ENCODE results near the gene HACD4. TPM values are rescaled to one million over a fixed set of nuclear protein-coding genes. Genes with fewer than 3 reads are reported as not detected.

HACD4 gene
- total RNA-seq, 1 experiment from 2014 or later = 4.5 TPM

GRCh38 chr9:20988061-20988460 lies 43.4 kb downstream of the HACD4 start:
- Histone ChIP-seq H3K27me3 (ENCODE audit: insufficient read depth, low read depth) (no peaks in the 10 kb centered on the region), H4K20me1 (ENCODE audit: insufficient read depth) (no peaks in the 10 kb centered on the region), H3K36me3 (ENCODE audit: low read depth) (no peaks in the 10 kb centered on the region), H3K79me2 (ENCODE audit: low read depth) (no peaks in the 10 kb centered on the region), H3K27ac (no peak overlapping the region), H3K4me1 (replicated peaks; ENCODE audit: insufficient read depth) (no peaks in the 10 kb centered on the region), H3F3A (ENCODE audit: insufficient read depth, low read depth) (no peaks in the 10 kb centered on the region), H3K4me2 (no peak overlapping the region), H3K9me3 (ENCODE audit: insufficient read depth, low read depth) (no peaks in the 10 kb centered on the region), H3K4me3 (no peak overlapping the region), H2AFZ (no peak overlapping the region), H3K9me2 (ENCODE audit: insufficient read depth) (no peaks in the 10 kb centered on the region)
- no peak for DNase-seq
- CTCF ChIA-PET = no interaction called here
- intact Hi-C loops (cut with micrococcal nuclease; ENCODE audit: unreplicated experiment) = no loop called here
- POLR2A ChIA-PET (ENCODE audit: unreplicated experiment) = no interaction called here
- BruUV-seq (replicated peaks) = no TSS peak
- TF ChIP-seq, protein P1, sequence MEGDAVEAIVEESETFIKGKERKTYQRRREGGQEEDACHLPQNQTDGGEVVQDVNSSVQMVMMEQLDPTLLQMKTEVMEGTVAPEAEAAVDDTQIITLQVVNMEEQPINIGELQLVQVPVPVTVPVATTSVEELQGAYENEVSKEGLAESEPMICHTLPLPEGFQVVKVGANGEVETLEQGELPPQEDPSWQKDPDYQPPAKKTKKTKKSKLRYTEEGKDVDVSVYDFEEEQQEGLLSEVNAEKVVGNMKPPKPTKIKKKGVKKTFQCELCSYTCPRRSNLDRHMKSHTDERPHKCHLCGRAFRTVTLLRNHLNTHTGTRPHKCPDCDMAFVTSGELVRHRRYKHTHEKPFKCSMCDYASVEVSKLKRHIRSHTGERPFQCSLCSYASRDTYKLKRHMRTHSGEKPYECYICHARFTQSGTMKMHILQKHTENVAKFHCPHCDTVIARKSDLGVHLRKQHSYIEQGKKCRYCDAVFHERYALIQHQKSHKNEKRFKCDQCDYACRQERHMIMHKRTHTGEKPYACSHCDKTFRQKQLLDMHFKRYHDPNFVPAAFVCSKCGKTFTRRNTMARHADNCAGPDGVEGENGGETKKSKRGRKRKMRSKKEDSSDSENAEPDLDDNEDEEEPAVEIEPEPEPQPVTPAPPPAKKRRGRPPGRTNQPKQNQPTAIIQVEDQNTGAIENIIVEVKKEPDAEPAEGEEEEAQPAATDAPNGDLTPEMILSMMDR (conservative IDR thresholded peaks at IDR 0.05) = no peak
- TF ChIP-seq EZH2 (IDR thresholded peaks at IDR 0.05; ENCODE audit: low read depth) = no peak

DNA sequence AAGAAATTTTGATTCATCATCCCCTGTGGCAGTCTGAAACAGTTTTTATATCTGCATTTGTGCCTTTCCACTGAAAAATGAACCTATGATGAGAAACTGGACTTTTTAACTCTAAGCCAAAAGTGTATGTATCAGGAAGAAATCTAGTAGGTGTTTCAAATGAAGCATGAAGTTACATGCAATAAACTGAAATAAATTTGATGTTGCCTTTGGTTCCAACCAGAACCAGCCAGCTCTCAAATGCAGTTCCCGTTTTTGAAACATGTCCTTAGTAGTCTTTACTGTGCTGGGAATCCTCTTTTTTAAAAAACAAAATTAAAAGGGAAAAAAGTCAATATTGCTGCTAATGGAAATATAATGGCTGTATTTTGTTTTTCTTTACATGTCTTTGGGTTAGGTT lies 43.9 kb downstream of the HACD4 start:
- no TSS peak for BruUV-seq (replicated peaks)
- no peak for TF ChIP-seq EZH2 (IDR thresholded peaks at IDR 0.05; ENCODE audit: low read depth)
- TF ChIP-seq, protein P1 (conservative IDR thresholded peaks at IDR 0.05) = no peak
- POLR2A ChIA-PET (ENCODE audit: unreplicated experiment) = no interaction called here
- Histone ChIP-seq H3F3A (ENCODE audit: insufficient read depth, low read depth) (no peaks in the 10 kb centered on the region), H2AFZ (no peak overlapping the region), H3K4me2 (no peak overlapping the region), H3K27me3 (ENCODE audit: insufficient read depth, low read depth) (no peaks in the 10 kb centered on the region), H3K9me3 (ENCODE audit: insufficient read depth, low read depth) (no peaks in the 10 kb centered on the region), H3K36me3 (ENCODE audit: low read depth) (no peaks in the 10 kb centered on the region), H3K27ac (no peak overlapping the region), H3K4me3 (no peak overlapping the region), H3K79me2 (ENCODE audit: low read depth) (no peaks in the 10 kb centered on the region), H3K4me1 (replicated peaks; ENCODE audit: insufficient read depth) (no peaks in the 10 kb centered on the region), H4K20me1 (ENCODE audit: insufficient read depth) (no peaks in the 10 kb centered on the region), H3K9me2 (ENCODE audit: insufficient read depth) (no peaks in the 10 kb centered on the region)
- DNase-seq = no peak
- intact Hi-C loops (cut with micrococcal nuclease; ENCODE audit: unreplicated experiment) = no loop called here
- CTCF ChIA-PET = no interaction called here

GRCh38 chr9:20985851-20986600 lies 45.4 kb downstream of the HACD4 start:
- no TSS peak for BruUV-seq (replicated peaks)
- no peak for TF ChIP-seq EZH2 (IDR thresholded peaks at IDR 0.05; ENCODE audit: low read depth)
- TF ChIP-seq, protein P1 (conservative IDR thresholded peaks at IDR 0.05) = no peak
- no peaks in the 10 kb centered on the region for H3K9me2 ChIP-seq (ENCODE audit: insufficient read depth)
- no peaks in the 10 kb centered on the region for H4K20me1 ChIP-seq (ENCODE audit: insufficient read depth)
- H3K36me3 ChIP-seq (ENCODE audit: low read depth) = no peaks in the 10 kb centered on the region
- H3K4me2 ChIP-seq = no peak overlapping the region
- no peaks in the 10 kb centered on the region for H3F3A ChIP-seq (ENCODE audit: insufficient read depth, low read depth)
- no peaks in the 10 kb centered on the region for H3K27me3 ChIP-seq (ENCODE audit: insufficient read depth, low read depth)
- H3K79me2 ChIP-seq (ENCODE audit: low read depth) = no peaks in the 10 kb centered on the region
- H3K4me3 ChIP-seq = no peak overlapping the region
- ChIA-PET POLR2A (ENCODE audit: unreplicated experiment) (no interaction called here), CTCF (no interaction called here)
- intact Hi-C loops (cut with micrococcal nuclease; ENCODE audit: unreplicated experiment) = no loop called here
- H3K4me1 ChIP-seq (replicated peaks; ENCODE audit: insufficient read depth) = no peaks in the 10 kb centered on the region
- DNase-seq = no peak
- no peaks in the 10 kb centered on the region for H3K9me3 ChIP-seq (ENCODE audit: insufficient read depth, low read depth)
- H2AFZ ChIP-seq = no peak overlapping the region
- no peak overlapping the region for H3K27ac ChIP-seq

Measured in PC-9 (cell line).